HFFc6 (cell line): Measurements from ENCODE around the gene PDCL3. TPM values are rescaled to one million over a fixed set of nuclear protein-coding genes. Genes with fewer than 3 reads are reported as not detected.

Source experiments
- DNase-seq: peaks from one replicate; pipeline ENCODE4 v3.0.0-alpha.2; 2018
- H3K27ac Mint-ChIP-seq: 2 replicates; pipeline ENCODE4 v1.8.0; 2020; ENCODE audit warnings: mild to moderate bottlenecking, mixed read lengths
- H3K27me3 Mint-ChIP-seq: 2 replicates; pipeline ENCODE4 v1.8.0; 2021; ENCODE audit warnings: mild to moderate bottlenecking, moderate library complexity, mixed read lengths; ENCODE audit not compliant: insufficient read depth
- H3K36me3 Mint-ChIP-seq: 2 replicates; pipeline ENCODE4 v1.8.0; 2021; ENCODE audit warnings: low read depth, mixed read lengths
- H3K4me1 Mint-ChIP-seq: 2 replicates; pipeline ENCODE4 v1.8.0; 2020; ENCODE audit warnings: low read depth, mixed read lengths
- H3K4me3 Mint-ChIP-seq: 2 replicates; pipeline ENCODE4 v1.8.0; 2020; ENCODE audit warnings: mild to moderate bottlenecking, moderate library complexity, mixed read lengths
- H3K9me3 Mint-ChIP-seq: 2 replicates; pipeline ENCODE4 v1.8.0; 2020; ENCODE audit warnings: mild to moderate bottlenecking, mixed read lengths
- CTCF ChIP-seq: fragments of 200-600 bp; sonication (generic); IDR thresholded peaks from 2 replicates; pipeline ENCODE4 v1.5.0; 2021; ENCODE audit warnings: antibody characterized with exemption, mild to moderate bottlenecking
- total RNA-seq, 6 experiments: library from RNA; stranded (reverse); fragmentation: NEBNext Ultra II Directional; extraction: Animal tissue kit (Norgen Biotek cat#: 25700); gene quantifications; 2 replicates in 1 of 6; 3 replicates in 5 of 6; pipeline ENCODE4 v1.2.3, GENCODE V29; 2021

Gene PDCL3
- total RNA-seq, 6 experiments from 2014 or later, result 26.1 to 30.3 (median 29.1) TPM

- no peak overlapping the region for H3K4me3 Mint-ChIP-seq
These were observed 26.9 kb upstream of the PDCL3 start for GRCh38 chr2:100535855-100536254.

GRCh38 chr2:100537918-100538317 is 24.9 kb upstream of the PDCL3 start:
- H3K9me3 Mint-ChIP-seq, result no peaks in the 10 kb centered on the region
- no peaks in the 10 kb centered on the region for H3K4me1 Mint-ChIP-seq
- TF ChIP-seq CTCF, result no peak
- H3K4me3 Mint-ChIP-seq, result no peak overlapping the region
- no peaks in the 10 kb centered on the region for H3K36me3 Mint-ChIP-seq
- no peak for DNase-seq
- H3K27ac Mint-ChIP-seq, result no peak overlapping the region
- peaks cover 9% of the 10 kb centered on the region for H3K27me3 Mint-ChIP-seq

More at GRCh38 chr2:100535855-100536254, 26.9 kb upstream of the PDCL3 start:
- H3K9me3 Mint-ChIP-seq, result no peaks in the 10 kb centered on the region
- no peak overlapping the region for H3K27ac Mint-ChIP-seq
- H3K27me3 Mint-ChIP-seq, result peaks cover 4% of the 10 kb centered on the region
- no peaks in the 10 kb centered on the region for H3K4me1 Mint-ChIP-seq
- H3K36me3 Mint-ChIP-seq, result no peaks in the 10 kb centered on the region
- no peak for TF ChIP-seq CTCF
- DNase-seq, result no peak

DNA sequence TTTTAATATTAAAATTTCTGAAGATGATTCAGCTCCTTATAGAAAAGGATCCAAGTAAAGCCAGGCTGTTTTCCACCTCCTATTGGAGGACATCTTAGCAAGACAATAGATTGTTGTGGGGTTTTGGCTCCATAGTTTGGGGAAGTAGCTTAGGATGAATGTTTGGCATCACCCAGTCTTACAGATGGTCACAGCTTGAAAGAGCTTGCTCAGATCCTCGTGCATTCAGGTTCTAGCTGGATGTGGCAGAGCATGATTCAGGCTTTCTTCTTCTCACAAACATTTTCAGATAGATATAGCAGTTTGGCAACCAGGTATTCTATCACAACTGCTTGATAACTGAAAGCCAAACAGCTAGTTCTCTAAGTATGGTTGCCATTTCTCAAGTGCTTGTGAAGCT is 23.6 kb upstream of the PDCL3 start:
- no peak for TF ChIP-seq CTCF
- Mint-ChIP-seq H3K9me3 (no peaks in the 10 kb centered on the region), H3K27me3 (peaks cover 13% of the 10 kb centered on the region), H3K36me3 (no peaks in the 10 kb centered on the region), H3K4me1 (no peaks in the 10 kb centered on the region), H3K4me3 (no peak overlapping the region), H3K27ac (no peak overlapping the region)
- DNase-seq, result no peak

GRCh38 chr2:100541404-100541803 is 21.4 kb upstream of the PDCL3 start:
- peaks cover 14% of the 10 kb centered on the region for H3K27me3 Mint-ChIP-seq
- no peak for TF ChIP-seq CTCF
- H3K9me3 Mint-ChIP-seq, result no peaks in the 10 kb centered on the region
- H3K4me3 Mint-ChIP-seq, result no peak overlapping the region
- H3K36me3 Mint-ChIP-seq, result no peaks in the 10 kb centered on the region
- no peak overlapping the region for H3K27ac Mint-ChIP-seq
- no peaks in the 10 kb centered on the region for H3K4me1 Mint-ChIP-seq
- DNase-seq, result no peak

- H3K27ac Mint-ChIP-seq, result no peak overlapping the region
- H3K27me3 Mint-ChIP-seq, result peaks cover 21% of the 10 kb centered on the region
- no peak for DNase-seq
- H3K9me3 Mint-ChIP-seq, result no peaks in the 10 kb centered on the region
- H3K4me1 Mint-ChIP-seq, result no peaks in the 10 kb centered on the region
- no peaks in the 10 kb centered on the region for H3K36me3 Mint-ChIP-seq
- no peak for TF ChIP-seq CTCF
- H3K4me3 Mint-ChIP-seq, result no peak overlapping the region
These were observed 20.4 kb upstream of the PDCL3 start for GRCh38 chr2:100542418-100542817.
